Esophagus squamous epithelium (tissue), 4 donors: ENCODE results near the gene GTPBP4.

Source experiments
- POLR2A ChIP-seq, 4 donors: fragments of 450-650 bp; IDR thresholded peaks; one replicate each; pipeline ENCODE4 v1.6.1; 2017; ENCODE audit warnings: antibody characterized with exemption in 4 of 4, mild to moderate bottlenecking in 4 of 4, moderate library complexity in 3 of 4
- TF ChIP-seq, protein P1 (sequence below), 6 experiments: fragments of 450-650 bp in 4 of 6; fragments of 200-600 bp in 2 of 6; sonication (generic) in 2 of 6; IDR thresholded peaks; one replicate each; pipeline ENCODE4 v1.5.1; 2016 to 2019; ENCODE audit warnings: antibody characterized with exemption in 6 of 6, mild to moderate bottlenecking in 4 of 6, moderate library complexity in 4 of 6

DNA sequence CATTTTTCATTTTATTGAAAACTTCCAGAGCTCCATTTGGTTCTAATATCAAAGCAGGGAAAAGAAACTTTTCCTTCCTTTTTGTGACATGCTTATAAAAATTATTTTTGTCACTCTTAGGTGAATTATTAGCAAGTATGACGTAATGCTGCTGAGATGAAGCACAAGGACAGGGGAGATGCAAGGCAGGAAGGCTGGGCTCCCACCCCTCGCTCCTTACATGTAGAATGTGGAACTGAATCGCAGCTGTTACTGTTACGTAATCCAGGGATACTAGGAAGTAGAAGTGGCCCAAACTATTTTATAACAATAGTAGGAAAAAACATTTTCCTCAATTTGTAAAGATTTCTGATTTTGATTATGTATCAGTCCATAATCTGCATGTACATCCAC lies 17.1 kb upstream of the GTPBP4 start:
- TF ChIP-seq, protein P1, sequence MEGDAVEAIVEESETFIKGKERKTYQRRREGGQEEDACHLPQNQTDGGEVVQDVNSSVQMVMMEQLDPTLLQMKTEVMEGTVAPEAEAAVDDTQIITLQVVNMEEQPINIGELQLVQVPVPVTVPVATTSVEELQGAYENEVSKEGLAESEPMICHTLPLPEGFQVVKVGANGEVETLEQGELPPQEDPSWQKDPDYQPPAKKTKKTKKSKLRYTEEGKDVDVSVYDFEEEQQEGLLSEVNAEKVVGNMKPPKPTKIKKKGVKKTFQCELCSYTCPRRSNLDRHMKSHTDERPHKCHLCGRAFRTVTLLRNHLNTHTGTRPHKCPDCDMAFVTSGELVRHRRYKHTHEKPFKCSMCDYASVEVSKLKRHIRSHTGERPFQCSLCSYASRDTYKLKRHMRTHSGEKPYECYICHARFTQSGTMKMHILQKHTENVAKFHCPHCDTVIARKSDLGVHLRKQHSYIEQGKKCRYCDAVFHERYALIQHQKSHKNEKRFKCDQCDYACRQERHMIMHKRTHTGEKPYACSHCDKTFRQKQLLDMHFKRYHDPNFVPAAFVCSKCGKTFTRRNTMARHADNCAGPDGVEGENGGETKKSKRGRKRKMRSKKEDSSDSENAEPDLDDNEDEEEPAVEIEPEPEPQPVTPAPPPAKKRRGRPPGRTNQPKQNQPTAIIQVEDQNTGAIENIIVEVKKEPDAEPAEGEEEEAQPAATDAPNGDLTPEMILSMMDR (IDR thresholded peaks at IDR 0.05): no peak
- TF ChIP-seq POLR2A (IDR thresholded peaks at IDR 0.05): no peak
